Endothelial cell of umbilical vein (primary cell): Measurements from ENCODE around the gene FAM53A. TPM values are rescaled to one million over a fixed set of nuclear protein-coding genes. Genes with fewer than 3 reads are reported as not detected.

ENCODE experiments used
- BruUV-seq: library from RNA; stranded (reverse); fragments of 400-500 nt; replicated peaks from 2 replicates; lab custom pipeline; 2021; lab: Mats Ljungman, UMichigan
- CTCF ChIA-PET: fragments of 300-600, 350-600 bp; sonication (Branson Sonifier 250); formaldehyde crosslinking; loops from one replicate; lab custom pipeline; 2021; ENCODE audit warnings: antibody characterized with exemption, inconsistent platforms; lab: Charles Lee
- POLR2A ChIA-PET: fragments of 300-600, 350-600 bp; sonication (Branson Sonifier 250); formaldehyde crosslinking; loops from one replicate; lab custom pipeline; 2021; ENCODE audit warnings: antibody characterized with exemption, inconsistent platforms; lab: Charles Lee
- DNase-seq: peaks from one replicate; pipeline ENCODE4 v3.0.0-alpha.2; 2011; ENCODE audit warnings: low read depth, low spot score
- FAIRE-seq: peaks from 2 replicates; lab custom pipeline; 2011; peaks lifted over from hg19 to GRCh38; lab: Jason Lieb, UNC
- H2AFZ ChIP-seq: 2 replicates; pipeline ENCODE4 v1.6.0; 2012; ENCODE audit warnings: low read depth, low read length, control low read depth, inconsistent platforms
- H3K27ac ChIP-seq: 2 replicates; pipeline ENCODE4 v1.5.1; 2011; ENCODE audit warnings: low read depth, mild to moderate bottlenecking, control low read depth, low read length, moderate library complexity; ENCODE audit not compliant: insufficient read depth
- H3K27me3 ChIP-seq, 2 experiments: 2 replicates each; pipeline versions ENCODE4 v1.6.0 to v1.6.1; 2011; ENCODE audit warnings: low read length in 2 of 2, mixed read lengths in 1 of 2; ENCODE audit not compliant: control insufficient read depth in 2 of 2, insufficient read depth in 2 of 2
- H3K36me3 ChIP-seq, 2 experiments: 2 replicates in 1 of 2; 3 replicates in 1 of 2; pipeline ENCODE4 v1.5.1; 2011; ENCODE audit warnings: low read length in 2 of 2, mild to moderate bottlenecking in 1 of 2, moderate library complexity in 1 of 2; ENCODE audit not compliant: control insufficient read depth in 2 of 2, insufficient read depth in 2 of 2; ENCODE audit errors: extremely low read depth in 1 of 2
- H3K4me1 ChIP-seq: 3 replicates; pipeline ENCODE4 v1.5.1; 2011; ENCODE audit warnings: mild to moderate bottlenecking, low read length; ENCODE audit not compliant: control insufficient read depth, insufficient read depth; ENCODE audit errors: extremely low read depth
- H3K4me2 ChIP-seq: 2 replicates; pipeline ENCODE4 v1.6.1; 2011; ENCODE audit warnings: low read length, control low read depth, mixed read lengths; ENCODE audit not compliant: insufficient read depth
- H3K4me3 ChIP-seq, 3 experiments: fragments of 200-600 bp in 1 of 3; sonication (generic), shearing (Covaris generic) in 1 of 3; replicated peaks in 1 of 3; 2 replicates each; pipeline ENCODE4 v1.5.1; 2011 to 2016; ENCODE audit warnings: control low read depth in 3 of 3, low read length in 3 of 3, mild to moderate bottlenecking in 2 of 3, inconsistent platforms in 1 of 3, low read depth in 1 of 3, moderate library complexity in 1 of 3; ENCODE audit not compliant: insufficient read depth in 1 of 3
- H3K79me2 ChIP-seq: 2 replicates; pipeline ENCODE4 v1.6.0; 2012; ENCODE audit warnings: low read length, inconsistent platforms; ENCODE audit not compliant: control insufficient read depth, insufficient read depth
- H3K9ac ChIP-seq: replicated peaks from 2 replicates; pipeline ENCODE3; 2011; ENCODE audit warnings: low read length, control low read depth; ENCODE audit not compliant: insufficient read depth; ENCODE audit errors: extremely low read depth
- H3K9me1 ChIP-seq: replicated peaks from 3 replicates; pipeline ENCODE4 v1.6.0; 2011; ENCODE audit warnings: mild to moderate bottlenecking, low read length; ENCODE audit not compliant: control insufficient read depth, insufficient read depth; ENCODE audit errors: extremely low read depth
- H3K9me3 ChIP-seq: replicated peaks from 2 replicates; pipeline ENCODE4 v1.5.1; 2012; ENCODE audit warnings: low read length, inconsistent platforms; ENCODE audit not compliant: control insufficient read depth, insufficient read depth
- H4K20me1 ChIP-seq: replicated peaks from 2 replicates; pipeline ENCODE3; 2011; ENCODE audit warnings: mild to moderate bottlenecking, low read length; ENCODE audit not compliant: control insufficient read depth, insufficient read depth; ENCODE audit errors: extremely low read depth
- CTCF ChIP-seq, 2 donors: IDR thresholded peaks; 1 replicate in 1 of 2; 2 replicates in 1 of 2; pipeline ENCODE4 v1.5.1; 2011; ENCODE audit warnings: low read length in 2 of 2, mild to moderate bottlenecking in 2 of 2, moderate library complexity in 2 of 2, control low read depth in 1 of 2, inconsistent platforms in 1 of 2, low read depth in 1 of 2; ENCODE audit not compliant: insufficient read depth in 1 of 2; ENCODE audit errors: extremely low read depth in 1 of 2
- EZH2 ChIP-seq: IDR thresholded peaks from 2 replicates; pipeline ENCODE4 v1.6.1; 2012; ENCODE audit warnings: borderline replicate concordance, low read depth, mild to moderate bottlenecking, moderate library complexity, low read length, inconsistent platforms; ENCODE audit not compliant: severe bottlenecking
- FOS ChIP-seq: IDR thresholded peaks from 2 replicates; pipeline ENCODE4 v1.6.1; 2011; ENCODE audit warnings: mild to moderate bottlenecking, low read length, moderate library complexity, borderline replicate concordance; ENCODE audit not compliant: insufficient read depth
- GATA2 ChIP-seq: IDR thresholded peaks from 2 replicates; pipeline ENCODE4 v1.7.0; 2011; ENCODE audit warnings: low read depth, mild to moderate bottlenecking, moderate library complexity, mixed read lengths, low read length; ENCODE audit not compliant: insufficient read length, insufficient read depth
- JUN ChIP-seq: IDR thresholded peaks from 2 replicates; pipeline ENCODE4 v1.6.1; 2011; ENCODE audit warnings: borderline replicate concordance, low read depth; ENCODE audit not compliant: insufficient read length, insufficient read depth
- MAX ChIP-seq: IDR thresholded peaks from 2 replicates; pipeline ENCODE4 v1.6.1; 2011; ENCODE audit not compliant: insufficient read depth, insufficient read length
- POLR2AphosphoS5 ChIP-seq: IDR thresholded peaks from 2 replicates; pipeline ENCODE4 v1.6.1; 2012; ENCODE audit warnings: low read depth, mild to moderate bottlenecking, control low read depth, low read length, moderate library complexity; ENCODE audit not compliant: insufficient read depth
- dilution Hi-C: fragments of 300-500 bp; cut with MboI; formaldehyde crosslinking; loops from one replicate; pipeline ENCODE4 v1.15.0; 2019; ENCODE audit warnings: low sequenced_read_pairs; ENCODE audit not compliant: extremely low pct_ligation_motif_present
- intact Hi-C: fragments of 100-400 bp; cut with micrococcal nuclease; formaldehyde crosslinking; loops from one replicate; pipeline ENCODE4 v1.10.0; 2022
- polyA plus RNA-seq, 4 experiments: library from polyadenylated mRNA; depleted of rRNA in 3 of 4; stranded (reverse) in 3 of 4; unstranded in 1 of 4; fragments of >200 nt; gene quantifications; 2 replicates each; pipeline versions ENCODE4 v1.2.1 to v1.2.3, GENCODE V29; 2011 to 2012; ENCODE audit warnings: missing spikeins in 1 of 4
- total RNA-seq: library from RNA; stranded (reverse); gene quantifications from 2 replicates; pipeline ENCODE4 v1.2.3, GENCODE V29; 2021

Gene FAM53A
- total and polyA plus RNA-seq, 2 donors (not counting 3 experiments of a cell fraction or from before 2014, with no cell fraction given) = 1.3 to 1.7 TPM

GRCh38 chr4:1610791-1611500 lies 73.2 kb downstream of the FAM53A start:
- intact Hi-C loops = no loop called here
- Histone ChIP-seq H3K4me2 (no peak overlapping the region), H3K9me1 (no peaks in the 10 kb centered on the region), H3K9me3 (no peaks in the 10 kb centered on the region), H2AFZ (no peak overlapping the region), H3K79me2 (no peaks in the 10 kb centered on the region), H3K4me1 (no peaks in the 10 kb centered on the region), H3K36me3 (no peaks in the 10 kb centered on the region), H3K9ac (no peak overlapping the region), H3K27me3 (no peaks in the 10 kb centered on the region), H3K4me3 (no peak overlapping the region), H3K27ac (no peak overlapping the region), H4K20me1 (no peaks in the 10 kb centered on the region)
- TF ChIP-seq FOS (no peak), JUN (no peak)
- no TSS peak for BruUV-seq
- dilution Hi-C loops = no loop called here
- ChIA-PET CTCF (no interaction called here), POLR2A (no interaction called here)
- DNase-seq (no peak), FAIRE-seq (no peak)

- BruUV-seq = no TSS peak
- H3K27me3 ChIP-seq = no peaks in the 10 kb centered on the region
- H3K9ac ChIP-seq = no peak overlapping the region
- no peak overlapping the region for H2AFZ ChIP-seq
- TF ChIP-seq EZH2 = no peak
- no peak for TF ChIP-seq POLR2AphosphoS5
- no peak for TF ChIP-seq MAX
- no peak for TF ChIP-seq GATA2
- no peak for TF ChIP-seq CTCF (IDR thresholded peaks at IDR 0.05; ENCODE audit: extremely low read depth in 1 of 2, insufficient read depth in 1 of 2, low read depth in 1 of 2, low read length in 2 of 2)
- CTCF ChIA-PET = no interaction called here
- intact Hi-C loops (no loop called here), dilution Hi-C loops (no loop called here)
- H3K9me1 ChIP-seq = no peaks in the 10 kb centered on the region
- no peak overlapping the region for H3K27ac ChIP-seq
- no peaks in the 10 kb centered on the region for H4K20me1 ChIP-seq
- no peaks in the 10 kb centered on the region for H3K9me3 ChIP-seq
- no peak for FAIRE-seq
- POLR2A ChIA-PET = no interaction called here
- H3K79me2 ChIP-seq = no peaks in the 10 kb centered on the region
- no peaks in the 10 kb centered on the region for H3K36me3 ChIP-seq
- H3K4me1 ChIP-seq = no peaks in the 10 kb centered on the region
- DNase-seq = no peak
- no peak overlapping the region for H3K4me2 ChIP-seq
- no peak overlapping the region for H3K4me3 ChIP-seq
Measured at GRCh38 chr4:1609901-1610790, 74.0 kb downstream of the FAM53A start.
